Loucy (cell line): ENCODE data around the gene PNPT1.
A peak's percentile ranks its signal among the peaks of the same experiment; 100 is the strongest.

Source experiments
- H2AFZ ChIP-seq: fragments of 200-600 bp; sonication (generic); 2 replicates; pipeline ENCODE4 v1.6.0; 2016; ENCODE audit warnings: antibody characterized with exemption, mild to moderate bottlenecking, low read length, moderate library complexity
- H3F3A ChIP-seq: fragments of 200-600 bp; 2 replicates; pipeline ENCODE4 v1.6.0; 2016; ENCODE audit warnings: antibody characterized with exemption, low read depth, mild to moderate bottlenecking
- H3K27me3 ChIP-seq: fragments of 200-600 bp; sonication (generic); 2 replicates; pipeline ENCODE4 v1.6.1; 2014; ENCODE audit warnings: low read length, mild to moderate bottlenecking; ENCODE audit not compliant: insufficient read depth, poor library complexity, severe bottlenecking
- H3K36me3 ChIP-seq: fragments of 200-600 bp; sonication (generic); 2 replicates; pipeline ENCODE4 v1.6.1; 2016; ENCODE audit warnings: low read length; ENCODE audit not compliant: insufficient read depth
- H3K4me1 ChIP-seq: fragments of 200-600 bp; sonication (generic); 2 replicates; pipeline ENCODE4 v1.5.1; 2014; ENCODE audit warnings: low read length, mild to moderate bottlenecking; ENCODE audit not compliant: insufficient read depth, poor library complexity, severe bottlenecking
- H3K4me2 ChIP-seq: fragments of 200-600 bp; sonication (generic); 2 replicates; pipeline ENCODE4 v1.6.0; 2014; ENCODE audit warnings: antibody characterized with exemption, low read length, low read depth, mild to moderate bottlenecking; ENCODE audit not compliant: poor library complexity, severe bottlenecking
- H3K4me3 ChIP-seq: fragments of 200-600 bp; sonication (generic); 2 replicates; pipeline ENCODE4 v1.5.1; 2014; ENCODE audit warnings: low read length, mild to moderate bottlenecking, mixed read lengths; ENCODE audit not compliant: poor library complexity, severe bottlenecking
- H3K79me2 ChIP-seq: fragments of 200-600 bp; sonication (generic); 2 replicates; pipeline ENCODE4 v1.6.1; 2014; ENCODE audit warnings: low read length; ENCODE audit not compliant: insufficient read depth
- H3K9ac ChIP-seq: fragments of 200-600 bp; sonication (generic); 2 replicates; pipeline ENCODE4 v1.6.0; 2014; ENCODE audit warnings: mild to moderate bottlenecking, low read depth, low read length, moderate library complexity; ENCODE audit not compliant: poor library complexity, severe bottlenecking
- H3K9me2 ChIP-seq: fragments of 200-600 bp; sonication (generic); replicated peaks from 2 replicates; pipeline ENCODE4 v1.6.1; 2016; ENCODE audit warnings: low read depth, low read length, mixed read lengths
- H3K9me3 ChIP-seq: fragments of 200-600 bp; sonication (generic); 2 replicates; pipeline ENCODE4 v1.6.1; 2014; ENCODE audit warnings: mild to moderate bottlenecking, antibody characterized with exemption, low read length, low read depth; ENCODE audit not compliant: insufficient read depth
- H4K20me1 ChIP-seq: fragments of 200-600 bp; sonication (generic); 2 replicates; pipeline ENCODE4 v1.6.0; 2014; ENCODE audit warnings: antibody characterized with exemption, low read length, mild to moderate bottlenecking; ENCODE audit not compliant: insufficient read depth, poor library complexity, severe bottlenecking
- EZH2phosphoT487 ChIP-seq: fragments of 200-600 bp; IDR thresholded peaks from 2 replicates; pipeline ENCODE4 v1.6.1; 2018; ENCODE audit warnings: antibody characterized with exemption, mild to moderate bottlenecking, moderate library complexity, borderline replicate concordance
- TF ChIP-seq, protein P1 (sequence below): fragments of 200-600 bp; sonication (generic); conservative IDR thresholded peaks from 2 replicates; pipeline ENCODE4 v1.5.1; 2014; ENCODE audit warnings: mild to moderate bottlenecking, antibody characterized with exemption, low read length

Gene PNPT1

DNA sequence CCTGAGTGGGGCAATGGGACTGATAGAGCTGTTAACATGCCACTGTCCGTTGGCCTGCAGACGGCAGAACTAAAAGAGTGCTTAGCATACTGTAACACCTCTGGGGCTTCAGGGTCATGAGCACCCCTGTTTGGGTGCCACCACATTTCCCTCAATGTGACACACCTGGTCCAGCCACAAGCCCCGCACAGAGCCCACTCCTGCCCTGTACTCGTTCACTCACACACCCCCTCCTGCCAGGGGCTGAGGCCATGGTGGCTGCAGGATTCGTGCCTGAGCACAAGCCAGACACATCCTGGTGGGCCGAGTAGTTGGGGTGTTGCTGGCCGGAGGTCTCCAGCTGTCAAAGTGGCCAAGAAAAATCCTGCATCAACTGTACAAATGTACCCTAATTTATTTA lies 71.8 kb downstream of the PNPT1 start:
- Histone ChIP-seq H3K4me2 (no peak overlapping the region), H3K79me2 (peaks cover 51% of the 10 kb centered on the region), H3K9me2 (no peaks in the 10 kb centered on the region), H3K36me3 (no peaks in the 10 kb centered on the region), H3K4me1 (peaks cover 14% of the 10 kb centered on the region), H3K4me3 (no peak overlapping the region), H2AFZ (no peak overlapping the region), H3K9ac (no peak overlapping the region), H3K27me3 (no peaks in the 10 kb centered on the region), H3K9me3 (no peaks in the 10 kb centered on the region), H4K20me1 (peaks cover 23% of the 10 kb centered on the region), H3F3A (no peaks in the 10 kb centered on the region)
- no peak for TF ChIP-seq EZH2phosphoT487
- TF ChIP-seq, protein P1, sequence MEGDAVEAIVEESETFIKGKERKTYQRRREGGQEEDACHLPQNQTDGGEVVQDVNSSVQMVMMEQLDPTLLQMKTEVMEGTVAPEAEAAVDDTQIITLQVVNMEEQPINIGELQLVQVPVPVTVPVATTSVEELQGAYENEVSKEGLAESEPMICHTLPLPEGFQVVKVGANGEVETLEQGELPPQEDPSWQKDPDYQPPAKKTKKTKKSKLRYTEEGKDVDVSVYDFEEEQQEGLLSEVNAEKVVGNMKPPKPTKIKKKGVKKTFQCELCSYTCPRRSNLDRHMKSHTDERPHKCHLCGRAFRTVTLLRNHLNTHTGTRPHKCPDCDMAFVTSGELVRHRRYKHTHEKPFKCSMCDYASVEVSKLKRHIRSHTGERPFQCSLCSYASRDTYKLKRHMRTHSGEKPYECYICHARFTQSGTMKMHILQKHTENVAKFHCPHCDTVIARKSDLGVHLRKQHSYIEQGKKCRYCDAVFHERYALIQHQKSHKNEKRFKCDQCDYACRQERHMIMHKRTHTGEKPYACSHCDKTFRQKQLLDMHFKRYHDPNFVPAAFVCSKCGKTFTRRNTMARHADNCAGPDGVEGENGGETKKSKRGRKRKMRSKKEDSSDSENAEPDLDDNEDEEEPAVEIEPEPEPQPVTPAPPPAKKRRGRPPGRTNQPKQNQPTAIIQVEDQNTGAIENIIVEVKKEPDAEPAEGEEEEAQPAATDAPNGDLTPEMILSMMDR = no peak

DNA sequence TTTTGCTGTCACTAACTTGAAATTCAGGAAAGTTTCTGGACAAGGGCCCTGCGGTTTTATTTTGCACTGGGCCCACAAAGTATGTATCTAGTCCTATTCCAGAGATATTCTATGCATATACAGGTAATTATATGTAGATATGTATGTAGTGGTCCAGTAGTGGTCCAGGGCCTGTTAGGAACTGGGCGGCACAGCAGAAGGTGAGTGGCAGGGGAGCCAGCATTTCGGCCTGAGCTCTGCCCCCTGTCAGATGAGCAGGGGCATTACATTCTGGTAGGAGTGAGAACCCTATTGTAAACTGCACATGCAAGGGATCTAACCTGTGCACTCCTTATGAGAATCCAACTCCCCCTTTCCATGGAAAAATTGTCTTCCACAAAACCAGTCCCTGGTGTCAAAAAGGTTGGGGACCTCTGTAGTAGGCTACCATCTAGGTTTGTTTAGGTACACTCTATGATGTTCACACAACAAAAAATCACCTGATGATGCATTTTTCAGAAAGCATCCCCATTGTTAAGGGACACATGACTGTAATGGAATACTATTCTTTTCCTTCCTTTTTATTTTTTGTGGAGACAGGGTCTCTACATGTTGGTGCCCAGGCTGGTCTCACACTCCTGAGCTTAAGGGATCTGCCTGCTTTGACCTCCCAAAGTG lies 73.4 kb downstream of the PNPT1 start:
- Histone ChIP-seq H3K79me2 (peaks cover 66% of the 10 kb centered on the region), H3K4me3 (peak overlapping the region; percentile 88), H4K20me1 (peaks cover 38% of the 10 kb centered on the region), H3K4me2 (peak overlapping the region; percentile 93), H3F3A (no peaks in the 10 kb centered on the region), H3K36me3 (no peaks in the 10 kb centered on the region), H3K27me3 (no peaks in the 10 kb centered on the region), H3K9me2 (no peaks in the 10 kb centered on the region), H3K4me1 (peaks cover 21% of the 10 kb centered on the region), H2AFZ (no peak overlapping the region), H3K9ac (no peak overlapping the region), H3K9me3 (no peaks in the 10 kb centered on the region)
- no peak for TF ChIP-seq EZH2phosphoT487
- TF ChIP-seq, protein P1 = peak; percentile 69

- TF ChIP-seq, protein P1 = no peak
- TF ChIP-seq EZH2phosphoT487 = no peak
- peaks cover 36% of the 10 kb centered on the region for H3K4me1 ChIP-seq
- H2AFZ ChIP-seq = peak overlapping the region; percentile 74
- H3K27me3 ChIP-seq = no peaks in the 10 kb centered on the region
- H4K20me1 ChIP-seq = peaks cover 56% of the 10 kb centered on the region
- no peaks in the 10 kb centered on the region for H3F3A ChIP-seq
- no peaks in the 10 kb centered on the region for H3K9me3 ChIP-seq
- H3K4me3 ChIP-seq = peak overlapping the region; percentile 88
- no peaks in the 10 kb centered on the region for H3K9me2 ChIP-seq
- peaks cover 8% of the 10 kb centered on the region; the same call in 1 of the 2 replicates for H3K36me3 ChIP-seq
- H3K9ac ChIP-seq = peak overlapping the region; percentile 93
- peaks cover 84% of the 10 kb centered on the region for H3K79me2 ChIP-seq
- H3K4me2 ChIP-seq = peak overlapping the region; percentile 93
These were observed 75.2 kb downstream of the PNPT1 start for GRCh38 chr2:55618275-55619055.
